ENCODE measurements around the gene MEN1.

GRCh38 chr11:64854157-64854533, 43.8 kb upstream of the MEN1 start:
- no peak for TF ChIP-seq RARB (CRISPR knock-in tag; IDR thresholded peaks at IDR 0.05)
- TF ChIP-seq ESRRG (CRISPR knock-in tag; IDR thresholded peaks at IDR 0.05) = no peak
